KOPT-K1 (cell line): ENCODE results near the gene POLR2J.
"Not testable (repeated sequence)": the region's sequence is repeated elsewhere in the genome, so short reads cannot be mapped to it uniquely, and the experiment has no call there.

ENCODE experiments used
- H3K27ac ChIP-seq: fragments of 200-600 bp; sonication (generic); 2 replicates; pipeline ENCODE4 v1.5.1; 2016; ENCODE audit warnings: antibody characterized with exemption, mild to moderate bottlenecking, low read depth, low read length; ENCODE audit not compliant: poor library complexity, severe bottlenecking
- H3K36me3 ChIP-seq: fragments of 200-600 bp; sonication (generic); 2 replicates; pipeline ENCODE4 v1.5.1; 2017; ENCODE audit warnings: antibody characterized with exemption, mild to moderate bottlenecking, low read length, moderate library complexity; ENCODE audit not compliant: insufficient read depth
- H3K9me3 ChIP-seq: fragments of 200-600 bp; sonication (generic); 2 replicates; pipeline ENCODE4 v1.5.1; 2017; ENCODE audit warnings: antibody characterized with exemption, low read length, mild to moderate bottlenecking; ENCODE audit not compliant: insufficient read depth, poor library complexity, severe bottlenecking

Gene POLR2J

DNA sequence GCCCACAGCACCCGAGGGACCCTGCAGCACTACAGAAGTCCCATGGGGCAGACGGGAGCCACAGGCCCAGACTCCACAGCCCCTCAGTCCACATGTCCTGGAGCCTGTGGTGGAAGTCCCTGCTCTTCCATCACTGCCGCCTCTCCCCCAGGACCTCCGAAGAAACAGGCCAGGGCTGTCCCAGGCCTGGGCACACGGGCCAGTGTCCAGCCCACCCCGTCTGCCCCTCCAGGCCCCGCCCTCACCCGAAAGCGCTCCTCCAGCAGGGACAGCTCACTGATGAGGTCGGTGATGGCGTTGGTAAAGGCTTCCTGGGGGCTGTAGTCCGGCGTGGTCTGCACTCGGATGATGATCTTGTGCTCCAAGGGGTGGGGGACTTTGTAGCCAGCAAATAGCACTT is 4.6 kb downstream of the POLR2J start:
- H3K27ac ChIP-seq, H3K9me3 ChIP-seq: not testable (repeated sequence)
- peaks cover 44% of the 10 kb centered on the region for H3K36me3 ChIP-seq

GRCh38 chr7:102473271-102473991 is 5.3 kb downstream of the POLR2J start:
- H3K36me3 ChIP-seq = peaks cover 50% of the 10 kb centered on the region
- H3K27ac ChIP-seq = no peak overlapping the region
- H3K9me3 ChIP-seq = no peaks in the 10 kb centered on the region

DNA sequence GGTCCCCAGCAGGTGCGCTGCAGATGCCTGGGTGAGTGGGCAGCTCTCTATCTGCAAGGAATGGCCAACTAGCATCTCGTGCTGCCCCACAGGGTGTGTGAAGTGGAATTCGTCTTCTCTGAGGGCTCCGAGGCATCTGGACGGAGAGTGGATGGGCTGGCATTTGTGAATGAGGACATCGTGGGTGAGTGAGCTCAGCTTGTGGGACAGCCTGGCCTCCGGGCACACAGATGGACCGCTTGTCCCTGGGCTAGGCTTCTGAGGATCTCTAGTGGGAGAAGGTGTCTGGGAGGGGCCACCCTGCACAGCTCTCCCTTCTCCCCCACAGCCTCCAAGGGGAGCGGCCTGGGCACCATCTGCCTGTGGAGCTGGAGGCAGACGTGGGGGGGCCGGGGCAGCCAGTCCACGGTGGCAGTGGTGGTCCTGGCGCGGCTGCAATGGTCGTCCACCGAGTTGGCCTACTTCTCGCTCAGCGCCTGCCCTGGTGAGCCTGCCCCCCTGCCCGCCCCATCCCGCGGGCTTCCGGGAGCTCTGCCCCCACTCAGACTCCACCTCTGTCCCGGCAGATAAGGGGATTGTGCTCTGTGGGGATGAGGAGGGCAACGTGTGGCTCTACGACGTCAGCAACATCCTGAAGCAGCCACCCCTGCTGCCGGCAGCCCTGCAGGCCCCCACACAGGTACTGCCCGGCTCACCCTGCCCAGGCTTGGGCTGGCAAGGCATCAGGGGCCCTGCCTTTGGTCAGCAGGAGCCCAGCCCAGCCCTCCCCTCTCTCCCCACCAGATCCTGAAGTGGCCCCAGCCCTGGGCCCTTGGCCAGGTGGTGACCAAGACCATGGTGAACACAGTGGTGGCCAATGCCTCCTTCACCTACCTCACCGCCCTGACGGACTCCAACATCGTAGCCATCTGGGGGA is 6.3 kb downstream of the POLR2J start:
- Histone ChIP-seq H3K9me3 (no peaks in the 10 kb centered on the region), H3K27ac (no peak overlapping the region), H3K36me3 (peaks cover 61% of the 10 kb centered on the region)

DNA sequence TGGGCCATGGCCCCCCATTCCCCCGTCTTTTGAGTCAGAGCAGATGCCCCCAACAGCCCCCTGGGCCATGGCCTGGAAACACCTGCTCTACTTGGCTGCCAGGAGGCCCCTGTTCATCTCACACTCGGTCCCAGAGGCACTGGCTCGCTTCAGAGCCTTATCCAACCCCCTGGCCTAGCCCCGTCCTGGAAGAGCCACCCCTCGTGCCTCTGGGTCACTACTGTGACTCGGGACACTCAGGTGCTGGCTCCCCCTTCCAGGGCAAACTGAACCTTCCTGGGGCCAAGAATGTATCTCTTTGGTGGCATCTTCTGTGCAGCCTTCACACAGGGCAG is 7.0 kb downstream of the POLR2J start:
- no peak overlapping the region for H3K27ac ChIP-seq
- peaks cover 63% of the 10 kb centered on the region for H3K36me3 ChIP-seq
- no peaks in the 10 kb centered on the region for H3K9me3 ChIP-seq

- Histone ChIP-seq H3K36me3 (peaks cover 63% of the 10 kb centered on the region), H3K27ac (no peak overlapping the region), H3K9me3 (no peaks in the 10 kb centered on the region)
Observed at GRCh38 chr7:102469972-102470825, 8.5 kb downstream of the POLR2J start.

GRCh38 chr7:102469351-102469971 is 9.3 kb downstream of the POLR2J start:
- peaks cover 63% of the 10 kb centered on the region for H3K36me3 ChIP-seq
- H3K9me3 ChIP-seq = no peaks in the 10 kb centered on the region
- no peak overlapping the region for H3K27ac ChIP-seq

DNA sequence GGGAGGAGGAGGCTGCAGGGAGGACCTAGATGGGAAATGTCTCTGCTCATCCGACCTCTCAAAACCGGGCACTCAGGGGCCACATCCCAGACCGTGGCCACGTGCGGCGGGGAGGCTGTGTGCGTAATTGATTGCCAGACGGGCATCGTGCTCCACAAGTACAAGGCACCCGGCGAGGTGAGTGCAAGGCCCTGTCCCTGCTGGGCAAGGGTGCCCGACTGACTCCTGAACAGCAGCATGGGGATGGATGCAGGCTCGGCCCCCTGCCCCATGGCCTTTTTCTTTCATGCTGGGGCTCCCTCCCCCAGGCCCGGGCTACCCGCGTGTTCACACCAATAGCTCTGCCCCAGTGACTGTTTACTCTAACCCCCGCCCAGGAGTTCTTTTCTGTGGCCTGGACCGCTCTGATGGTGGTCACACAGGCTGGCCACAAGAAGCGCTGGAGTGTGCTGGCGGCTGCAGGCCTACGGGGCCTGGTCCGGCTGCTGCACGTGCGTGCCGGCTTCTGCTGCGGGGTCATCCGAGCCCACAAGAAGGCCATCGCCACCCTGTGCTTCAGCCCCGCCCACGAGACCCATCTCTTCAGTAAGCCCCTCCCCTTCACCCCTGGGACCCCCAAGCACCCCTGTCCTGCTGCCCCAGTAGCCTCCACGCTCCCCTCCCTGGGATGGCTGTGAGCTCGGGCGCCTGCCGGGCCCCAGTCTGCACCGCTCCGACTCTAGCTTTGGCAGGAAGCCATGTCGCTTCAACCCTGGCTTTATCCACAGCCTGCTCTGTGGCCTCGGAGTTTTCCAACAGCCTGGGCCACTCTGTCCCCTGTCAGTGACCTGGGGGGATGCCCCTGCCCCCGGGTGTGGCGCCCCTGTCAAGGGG is 10.0 kb downstream of the POLR2J start:
- Histone ChIP-seq H3K27ac (no peak overlapping the region), H3K9me3 (no peaks in the 10 kb centered on the region)

GRCh38 chr7:102467581-102468477 is 10.9 kb downstream of the POLR2J start:
- Histone ChIP-seq H3K27ac (no peak overlapping the region), H3K36me3 (peaks cover 50% of the 10 kb centered on the region), H3K9me3 (no peaks in the 10 kb centered on the region)

More for the DNA sequence above, 10.0 kb downstream of the POLR2J start:
- H3K36me3 ChIP-seq = peaks cover 59% of the 10 kb centered on the region

- Histone ChIP-seq H3K36me3 (peaks cover 35% of the 10 kb centered on the region), H3K9me3 (no peaks in the 10 kb centered on the region), H3K27ac (no peak overlapping the region)
Observed at GRCh38 chr7:102466097-102466496, 12.6 kb downstream of the POLR2J start.

GRCh38 chr7:102464577-102465280 is 14.0 kb downstream of the POLR2J start, which contains the start of the genes ALKBH4 and LRWD1:
TSS of gene ALKBH4 (minus strand) at chr7:102464863. CDS start at chr7:102464836, 27 bp downstream.
TSS of gene LRWD1 (plus strand) at chr7:102464984. CDS start at chr7:102465081, 97 bp downstream.
- Histone ChIP-seq H3K27ac (peak within 1 kb of the TSS; percentile 76), H3K36me3 (peaks cover 25% of the 10 kb centered on the region; the same call in 1 of the 2 replicates), H3K9me3 (no peaks in the 10 kb centered on the region)

DNA sequence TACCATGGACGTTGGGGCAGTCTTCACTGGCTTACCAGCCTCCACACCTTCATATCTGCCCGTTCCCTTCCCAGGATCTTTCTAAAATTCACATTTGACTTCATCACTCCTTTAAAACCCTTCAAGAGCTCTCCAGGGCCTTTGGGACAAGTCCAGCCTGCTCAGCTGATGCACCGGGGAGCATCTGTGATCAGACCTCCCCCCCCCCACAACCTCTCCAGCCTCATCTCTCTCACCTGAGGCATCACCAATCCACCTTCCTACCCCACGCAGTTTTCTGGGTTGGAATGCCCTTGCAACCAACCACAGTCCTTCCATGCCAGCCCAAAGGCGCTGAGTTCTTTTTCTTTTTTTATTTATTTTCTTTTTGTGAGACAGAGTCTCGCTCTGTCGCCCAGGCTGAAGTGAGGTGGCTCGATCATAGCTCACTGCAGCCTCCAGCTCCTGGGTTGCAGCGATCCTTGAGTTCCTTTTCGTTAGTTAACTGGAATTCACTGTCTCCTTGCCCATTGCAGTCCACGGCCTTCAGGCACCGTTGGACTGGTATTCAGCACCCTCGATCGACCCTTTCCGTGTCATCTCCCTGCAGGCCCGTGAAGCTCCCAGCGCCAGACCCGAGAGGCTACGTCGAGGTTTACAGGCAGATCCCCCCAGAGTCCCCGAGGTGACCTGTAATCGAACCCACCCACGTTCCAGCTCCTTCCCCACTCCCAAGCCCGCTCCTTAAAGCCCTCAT is 14.7 kb downstream of the POLR2J start:
- H3K36me3 ChIP-seq = peaks cover 22% of the 10 kb centered on the region; the same call in 1 of the 2 replicates
- peak overlapping the region; percentile 76 for H3K27ac ChIP-seq
- H3K9me3 ChIP-seq = no peaks in the 10 kb centered on the region

DNA sequence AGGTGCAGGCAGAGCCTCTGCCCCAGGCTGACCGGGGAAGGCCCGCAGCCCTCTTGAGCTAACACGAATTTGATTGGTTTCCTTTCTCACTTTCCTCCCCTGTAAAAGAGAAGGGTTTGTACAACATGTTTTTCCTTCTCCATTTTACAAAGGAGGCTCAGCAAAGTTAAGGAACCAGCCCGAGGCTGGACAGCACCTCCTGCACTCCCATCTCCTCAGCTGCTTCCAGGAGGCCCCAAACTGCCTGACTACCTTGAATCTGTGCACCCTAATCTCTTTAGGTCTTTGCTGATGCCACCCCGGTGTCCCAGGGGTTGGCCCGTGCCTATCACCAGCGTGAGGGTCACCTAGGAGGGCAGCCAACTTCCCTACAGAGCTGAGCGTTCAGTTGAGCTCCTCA is 18.3 kb downstream of the POLR2J start:
- H3K36me3 ChIP-seq = peaks cover 40% of the 10 kb centered on the region
- H3K27ac ChIP-seq = no peak overlapping the region
- no peaks in the 10 kb centered on the region for H3K9me3 ChIP-seq
